NT2/D1 (cell line): ENCODE results near the gene TRIM9.

Experiments used
- SUZ12 ChIP-seq: IDR thresholded peaks from 2 replicates; pipeline ENCODE4 v1.6.1; 2011; ENCODE audit not compliant: insufficient read length, insufficient read depth; ENCODE audit errors: extremely low read depth
- YY1 ChIP-seq: IDR thresholded peaks from 2 replicates; pipeline ENCODE4 v1.6.1; 2011; ENCODE audit not compliant: insufficient read length, insufficient read depth
- ZNF274 ChIP-seq: IDR thresholded peaks from 2 replicates; pipeline ENCODE4 v1.6.1; 2011; ENCODE audit warnings: mild to moderate bottlenecking, low read depth, low read length

DNA sequence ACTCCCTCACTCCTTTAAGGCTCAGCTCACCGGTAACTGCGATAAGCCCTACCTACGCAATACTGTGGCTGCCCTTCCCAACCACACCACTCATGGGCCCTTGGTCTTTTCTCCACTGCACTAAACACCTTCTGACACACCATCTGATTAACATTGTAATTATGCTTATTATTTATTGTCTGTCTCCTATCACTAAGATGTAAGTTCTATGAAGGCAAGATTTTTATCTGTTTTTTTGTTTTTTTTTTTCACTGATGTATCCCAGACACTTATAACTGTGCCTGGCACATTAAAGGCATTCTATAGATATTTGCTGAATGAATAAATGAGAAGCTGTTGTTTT, 116.4 kb downstream of the TRIM9 start:
- TF ChIP-seq YY1 (no peak), ZNF274 (no peak), SUZ12 (no peak)
